ENCODE measurements around the gene FANK1. TPM values are rescaled to one million over a fixed set of nuclear protein-coding genes. Genes with fewer than 3 reads are reported as not detected.

The FANK1 gene
- total RNA-seq, 1 donor: 3.0 TPM

DNA sequence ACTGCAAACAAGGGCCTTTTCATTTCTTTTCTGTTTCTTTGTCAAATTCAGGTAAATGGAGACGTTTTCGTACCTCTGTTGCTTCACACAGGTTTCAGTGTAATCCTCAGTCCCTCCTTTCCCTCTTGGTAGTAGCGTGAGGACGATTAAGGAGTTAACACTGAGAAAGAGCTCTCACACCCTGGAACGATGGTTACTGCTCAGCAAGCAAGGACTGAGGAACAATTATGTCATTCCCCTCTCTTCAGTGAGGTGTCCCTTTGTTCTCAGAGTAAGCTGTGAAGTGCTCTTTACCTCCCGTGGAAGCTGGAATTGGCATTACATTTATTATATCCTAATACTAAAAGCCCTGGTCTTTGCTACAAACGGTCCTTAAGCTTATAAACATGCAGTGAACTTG lies 95.9 kb downstream of the FANK1 start:
- TF ChIP-seq, protein P1, sequence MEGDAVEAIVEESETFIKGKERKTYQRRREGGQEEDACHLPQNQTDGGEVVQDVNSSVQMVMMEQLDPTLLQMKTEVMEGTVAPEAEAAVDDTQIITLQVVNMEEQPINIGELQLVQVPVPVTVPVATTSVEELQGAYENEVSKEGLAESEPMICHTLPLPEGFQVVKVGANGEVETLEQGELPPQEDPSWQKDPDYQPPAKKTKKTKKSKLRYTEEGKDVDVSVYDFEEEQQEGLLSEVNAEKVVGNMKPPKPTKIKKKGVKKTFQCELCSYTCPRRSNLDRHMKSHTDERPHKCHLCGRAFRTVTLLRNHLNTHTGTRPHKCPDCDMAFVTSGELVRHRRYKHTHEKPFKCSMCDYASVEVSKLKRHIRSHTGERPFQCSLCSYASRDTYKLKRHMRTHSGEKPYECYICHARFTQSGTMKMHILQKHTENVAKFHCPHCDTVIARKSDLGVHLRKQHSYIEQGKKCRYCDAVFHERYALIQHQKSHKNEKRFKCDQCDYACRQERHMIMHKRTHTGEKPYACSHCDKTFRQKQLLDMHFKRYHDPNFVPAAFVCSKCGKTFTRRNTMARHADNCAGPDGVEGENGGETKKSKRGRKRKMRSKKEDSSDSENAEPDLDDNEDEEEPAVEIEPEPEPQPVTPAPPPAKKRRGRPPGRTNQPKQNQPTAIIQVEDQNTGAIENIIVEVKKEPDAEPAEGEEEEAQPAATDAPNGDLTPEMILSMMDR (IDR thresholded peaks at IDR 0.05; ENCODE audit: insufficient read depth, low read depth, low read length): no peak
- DNase-seq (ENCODE audit: low read depth): no peak
- no peak overlapping the region for H3K4me3 ChIP-seq (ENCODE audit: low read depth, low read length)

DNA sequence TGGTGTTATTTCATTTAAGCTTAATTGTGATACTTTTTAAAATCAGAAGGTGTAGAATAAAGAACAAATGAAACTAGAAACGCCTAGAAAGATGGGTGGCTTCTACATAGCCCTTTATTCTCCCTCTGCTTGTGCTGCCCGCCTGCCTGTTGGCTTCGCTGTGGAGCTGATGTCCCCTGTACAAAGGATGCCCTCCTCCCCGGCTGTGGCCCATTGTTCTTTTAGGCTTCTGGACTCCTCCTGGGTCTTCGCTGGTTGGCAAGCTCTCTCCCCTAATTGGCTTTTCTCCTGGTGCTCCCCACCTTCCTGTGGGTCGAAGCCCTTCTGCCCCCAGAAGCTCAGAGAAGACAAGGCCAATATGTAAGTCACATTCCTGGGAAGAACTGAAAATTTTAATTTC lies 98.2 kb downstream of the FANK1 start:
- no peak for DNase-seq (ENCODE audit: low read depth)
- TF ChIP-seq, protein P1 (IDR thresholded peaks at IDR 0.05; ENCODE audit: insufficient read depth, low read depth, low read length): no peak
- H3K4me3 ChIP-seq (ENCODE audit: low read depth, low read length): no peak overlapping the region

DNA sequence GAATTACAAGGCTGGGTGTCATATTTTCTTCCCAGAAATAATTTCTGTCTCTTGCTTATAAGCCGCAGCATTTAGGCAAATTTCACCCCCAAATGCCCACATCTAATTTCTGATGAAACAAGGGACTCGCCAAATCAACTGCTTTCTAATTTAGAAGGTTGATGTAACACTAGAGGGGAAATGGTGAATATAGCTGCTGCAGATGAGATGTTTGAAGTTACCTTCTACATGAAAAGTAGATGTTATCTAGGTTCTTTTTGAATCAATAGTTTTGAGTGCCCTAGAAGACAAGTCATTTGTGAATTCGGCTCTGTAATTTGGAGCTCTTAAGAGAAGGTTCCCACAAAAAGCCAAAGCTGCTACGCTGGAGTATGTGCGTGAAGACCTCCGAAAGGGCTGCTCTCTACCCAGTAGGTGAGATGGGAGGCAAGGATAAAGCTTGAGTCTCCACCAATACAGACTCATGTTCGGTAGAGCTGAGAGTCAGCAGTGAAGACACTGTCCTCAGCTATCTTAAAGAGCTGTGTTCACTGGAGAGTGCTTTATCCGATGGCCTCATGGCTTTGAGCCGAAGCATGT lies 99.5 kb downstream of the FANK1 start:
- no peak for DNase-seq (ENCODE audit: low read depth)
- H3K4me3 ChIP-seq (ENCODE audit: low read depth, low read length): no peak overlapping the region
- TF ChIP-seq, protein P1 (IDR thresholded peaks at IDR 0.05; ENCODE audit: insufficient read depth, low read depth, low read length): no peak

DNA sequence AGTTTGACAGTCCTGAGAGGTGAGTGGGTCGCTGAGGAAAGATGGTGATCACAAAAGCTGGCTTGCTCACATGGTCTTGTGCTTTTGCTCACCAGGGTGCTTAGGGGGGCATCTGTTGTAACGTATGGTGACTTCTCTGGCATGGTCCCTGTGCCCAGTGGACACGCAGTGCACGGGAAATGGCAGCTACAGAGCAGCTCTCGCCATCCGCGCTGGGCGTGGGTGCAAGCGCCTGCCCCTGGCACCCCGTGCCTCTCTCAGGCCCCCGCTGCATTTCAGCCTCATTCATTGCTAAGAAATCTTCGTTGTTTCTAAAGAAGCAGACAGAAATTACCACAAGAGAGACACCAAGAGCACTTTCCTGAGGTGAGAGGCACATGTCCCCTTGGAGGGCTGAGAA lies 101.2 kb downstream of the FANK1 start:
- H3K4me3 ChIP-seq (ENCODE audit: low read depth, low read length): no peak overlapping the region
- DNase-seq (ENCODE audit: low read depth): no peak
- TF ChIP-seq, protein P1 (IDR thresholded peaks at IDR 0.05; ENCODE audit: insufficient read depth, low read depth, low read length): no peak

DNA sequence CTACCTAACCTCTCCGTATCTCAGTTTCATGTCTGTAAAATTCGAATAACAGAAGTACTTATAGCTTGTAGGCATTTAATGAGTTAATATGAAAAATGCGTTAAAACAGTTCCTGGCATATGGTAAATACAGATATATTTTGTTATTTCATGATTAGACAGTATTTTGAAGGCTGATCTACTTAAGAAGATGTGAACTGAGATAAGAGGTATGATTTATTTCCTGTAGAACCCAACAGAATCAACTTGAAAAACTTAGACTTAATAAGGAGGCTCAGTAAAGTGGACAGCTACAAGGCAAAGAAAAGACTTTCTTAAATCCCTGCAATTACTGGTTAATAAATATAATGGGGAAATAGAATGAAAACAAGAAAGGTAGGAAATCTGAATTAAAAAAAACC lies 103.3 kb downstream of the FANK1 start:
- no peak for DNase-seq (ENCODE audit: low read depth)
- TF ChIP-seq, protein P1 (IDR thresholded peaks at IDR 0.05; ENCODE audit: insufficient read depth, low read depth, low read length): no peak
- no peak overlapping the region for H3K4me3 ChIP-seq (ENCODE audit: low read depth, low read length)

DNA sequence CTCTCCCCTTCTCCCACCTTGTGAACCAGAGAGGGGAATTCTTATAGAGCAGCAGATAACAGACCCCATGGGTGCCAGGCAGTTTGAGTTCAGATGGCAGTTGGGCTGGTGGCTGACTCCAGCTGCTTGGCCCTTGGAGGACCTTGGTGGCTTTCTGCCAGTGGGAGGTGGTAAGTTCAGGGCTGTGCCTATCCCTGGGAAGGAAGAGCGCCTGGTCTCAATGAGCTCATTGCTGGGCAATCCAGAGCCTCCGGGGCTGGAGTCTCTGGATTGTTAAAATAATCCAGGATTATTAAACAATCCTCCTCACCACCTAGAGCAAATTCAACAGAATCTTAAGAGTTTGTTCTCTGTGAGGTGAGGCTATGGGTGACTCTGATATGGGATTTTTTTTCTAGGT lies 105.2 kb downstream of the FANK1 start:
- TF ChIP-seq, protein P1 (IDR thresholded peaks at IDR 0.05; ENCODE audit: insufficient read depth, low read depth, low read length): no peak
- H3K4me3 ChIP-seq (ENCODE audit: low read depth, low read length): no peak overlapping the region
- peak; percentile 39 for DNase-seq (ENCODE audit: low read depth)

DNA sequence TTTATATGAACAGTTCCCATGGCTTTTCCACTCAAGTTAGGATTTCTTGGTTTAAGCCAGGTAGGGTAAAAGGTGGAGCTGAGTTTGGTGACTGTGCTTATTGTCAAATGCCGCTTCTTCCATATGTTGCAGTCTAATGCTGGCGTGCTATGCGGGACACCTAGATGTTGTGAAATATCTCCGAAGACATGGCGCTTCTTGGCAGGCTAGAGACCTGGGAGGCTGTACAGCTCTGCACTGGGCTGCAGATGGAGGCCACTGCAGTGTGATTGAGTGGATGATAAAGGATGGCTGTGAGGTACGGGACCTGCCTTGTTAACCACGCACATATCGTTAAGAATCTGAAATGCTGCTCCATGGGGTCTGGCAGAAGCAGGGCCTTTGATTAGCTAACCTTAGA lies 108.4 kb downstream of the FANK1 start:
- no peak for DNase-seq (ENCODE audit: low read depth)
- no peak overlapping the region for H3K4me3 ChIP-seq (ENCODE audit: low read depth, low read length)
- TF ChIP-seq, protein P1 (IDR thresholded peaks at IDR 0.05; ENCODE audit: insufficient read depth, low read depth, low read length): no peak
